ENCODE measurements around the gene RGCC. TPM values are rescaled to one million over a fixed set of nuclear protein-coding genes. Genes with fewer than 3 reads are reported as not detected.

The RGCC gene
- total RNA-seq, 2 experiments from 2014 or later = 135 to 143 TPM

- ATAC-seq (peak; percentile 45), DNase-seq (no peak)
- H3K27me3 Mint-ChIP-seq = no peaks in the 10 kb centered on the region
- TF ChIP-seq CTCF (IDR thresholded peaks at IDR 0.05) = no peak
- intact Hi-C loops (cut with micrococcal nuclease) = no loop called here
- H3K4me1 Mint-ChIP-seq (ENCODE audit: low read depth) = peaks cover 2% of the 10 kb centered on the region
- POLR2A ChIA-PET = no interaction called here
- no peaks in the 10 kb centered on the region for H3K36me3 Mint-ChIP-seq (ENCODE audit: low read depth)
- H3K4me3 Mint-ChIP-seq = no peak overlapping the region
- H3K27ac Mint-ChIP-seq = no peak overlapping the region
- peaks cover 1% of the 10 kb centered on the region for H3K9me3 Mint-ChIP-seq
- CTCF ChIA-PET = interaction anchor here (0.8 to 1.6 kb wide), 5 partner anchors 12 to 257 kb away, joined by 3 to 5 read pairs (median 3); no protein-coding TSS in a partner anchor
Measured at GRCh38 chr13:41411522-41411921, 45.8 kb upstream of the RGCC start.

GRCh38 chr13:41413872-41414271 is 43.5 kb upstream of the RGCC start:
- no peak for TF ChIP-seq CTCF (IDR thresholded peaks at IDR 0.05)
- ATAC-seq (no peak), DNase-seq (no peak)
- ChIA-PET POLR2A (no interaction called here), CTCF (interaction anchor here (0.7 to 1.0 kb wide), 2 partner anchors 170 to 238 kb away, joined by 3 read pairs; no protein-coding TSS in a partner anchor)
- peaks cover 2% of the 10 kb centered on the region for H3K4me1 Mint-ChIP-seq (ENCODE audit: low read depth)
- intact Hi-C loops (cut with micrococcal nuclease) = no loop called here
- peaks cover 1% of the 10 kb centered on the region for H3K9me3 Mint-ChIP-seq
- no peaks in the 10 kb centered on the region for H3K36me3 Mint-ChIP-seq (ENCODE audit: low read depth)
- no peaks in the 10 kb centered on the region for H3K27me3 Mint-ChIP-seq
- no peak overlapping the region for H3K27ac Mint-ChIP-seq
- no peak overlapping the region for H3K4me3 Mint-ChIP-seq

GRCh38 chr13:41416276-41416675 is 41.1 kb upstream of the RGCC start:
- no peaks in the 10 kb centered on the region for H3K27me3 Mint-ChIP-seq
- no peak for TF ChIP-seq CTCF (IDR thresholded peaks at IDR 0.05)
- no peak overlapping the region for H3K27ac Mint-ChIP-seq
- ChIA-PET CTCF (interaction anchor here (1.0 kb wide), 1 partner anchor 139 kb away, joined by 3 read pairs; no protein-coding TSS in a partner anchor), POLR2A (interaction anchor here (1.2 kb wide), 1 partner anchor 41 kb away, joined by 4 read pairs; no protein-coding TSS in a partner anchor)
- H3K4me1 Mint-ChIP-seq (ENCODE audit: low read depth) = peaks cover 2% of the 10 kb centered on the region
- no peak for DNase-seq
- intact Hi-C loops (cut with micrococcal nuclease) = no loop called here
- peaks cover 1% of the 10 kb centered on the region for H3K9me3 Mint-ChIP-seq
- no peaks in the 10 kb centered on the region for H3K36me3 Mint-ChIP-seq (ENCODE audit: low read depth)
- ATAC-seq = no peak
- H3K4me3 Mint-ChIP-seq = no peak overlapping the region

- no peak for DNase-seq
- H3K27ac Mint-ChIP-seq = no peak overlapping the region
- no peaks in the 10 kb centered on the region for H3K36me3 Mint-ChIP-seq (ENCODE audit: low read depth)
- peaks cover 1% of the 10 kb centered on the region for H3K9me3 Mint-ChIP-seq
- no peak for ATAC-seq
- ChIA-PET POLR2A (no interaction called here), CTCF (interaction anchor here (1.0 kb wide), 1 partner anchor 12 kb away, joined by 3 read pairs; no protein-coding TSS in a partner anchor)
- H3K4me1 Mint-ChIP-seq (ENCODE audit: low read depth) = no peaks in the 10 kb centered on the region
- intact Hi-C loops (cut with micrococcal nuclease) = no loop called here
- no peak for TF ChIP-seq CTCF (IDR thresholded peaks at IDR 0.05)
- no peaks in the 10 kb centered on the region for H3K27me3 Mint-ChIP-seq
- H3K4me3 Mint-ChIP-seq = no peak overlapping the region
Measured at GRCh38 chr13:41418027-41418426, 39.3 kb upstream of the RGCC start.

- Mint-ChIP-seq H3K36me3 (ENCODE audit: low read depth) (no peaks in the 10 kb centered on the region), H3K27ac (no peak overlapping the region), H3K4me1 (ENCODE audit: low read depth) (no peaks in the 10 kb centered on the region), H3K4me3 (no peak overlapping the region), H3K9me3 (peaks cover 1% of the 10 kb centered on the region), H3K27me3 (no peaks in the 10 kb centered on the region)
- TF ChIP-seq CTCF (IDR thresholded peaks at IDR 0.05) = no peak
- intact Hi-C loops (cut with micrococcal nuclease) = no loop called here
- no peak for ATAC-seq
- ChIA-PET POLR2A (no interaction called here), CTCF (interaction anchor here (0.8 to 1.0 kb wide), 2 partner anchors 13 to 291 kb away, joined by 3 read pairs; no protein-coding TSS in a partner anchor)
- DNase-seq = no peak
Measured at GRCh38 chr13:41418731-41419130, 38.6 kb upstream of the RGCC start.
